ENCODE data around the gene RAB34.

The RAB34 gene

DNA sequence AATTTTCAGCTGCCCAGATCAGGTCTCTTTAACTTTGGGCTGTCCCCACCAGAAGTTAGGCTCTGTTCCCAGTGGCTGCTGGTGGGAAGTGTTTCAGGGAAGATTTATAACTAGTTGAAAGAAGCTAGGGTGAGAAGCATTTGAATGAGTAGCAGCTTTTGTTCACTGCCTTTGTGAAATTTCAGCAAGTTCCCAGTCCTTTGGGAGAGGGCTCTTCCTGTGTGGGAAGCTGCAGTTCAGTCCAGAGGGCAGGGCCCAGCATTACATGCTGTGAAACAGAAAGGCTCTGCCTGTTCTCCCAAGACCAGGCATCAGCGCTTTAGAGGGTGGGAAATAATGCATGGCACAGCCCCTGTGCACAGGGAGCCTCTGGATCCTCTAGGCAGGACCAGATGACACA, 23.8 kb downstream of the RAB34 start:
- no peak for TF ChIP-seq EZH2phosphoT487 (IDR thresholded peaks at IDR 0.05; ENCODE audit: borderline replicate concordance, low read length)
- H3K36me3 ChIP-seq (ENCODE audit: control insufficient read depth, low read length), result peaks cover 80% of the 10 kb centered on the region
- no peaks in the 10 kb centered on the region for H3K79me2 ChIP-seq (ENCODE audit: control insufficient read depth, low read length)
- no peak overlapping the region for H3K4me3 ChIP-seq (ENCODE audit: low read length)
- H3K4me2 ChIP-seq (ENCODE audit: low read length), result no peak overlapping the region
- H3K27ac ChIP-seq (ENCODE audit: low read depth, low read length), result no peak overlapping the region
- H3K27me3 ChIP-seq (ENCODE audit: control insufficient read depth, low read length), result no peaks in the 10 kb centered on the region
- H3K9me3 ChIP-seq (ENCODE audit: control insufficient read depth, insufficient read depth, low read length), result no peaks in the 10 kb centered on the region
- no peaks in the 10 kb centered on the region for H3F3A ChIP-seq (ENCODE audit: control insufficient read depth, insufficient read depth)
- H4K20me1 ChIP-seq (ENCODE audit: control insufficient read depth, insufficient read depth, low read depth, low read length), result no peaks in the 10 kb centered on the region
- no peaks in the 10 kb centered on the region for H3K4me1 ChIP-seq (ENCODE audit: control insufficient read depth, low read length)
- no peaks in the 10 kb centered on the region for H3K9me2 ChIP-seq (replicated peaks; ENCODE audit: control insufficient read depth, low read length)

DNA sequence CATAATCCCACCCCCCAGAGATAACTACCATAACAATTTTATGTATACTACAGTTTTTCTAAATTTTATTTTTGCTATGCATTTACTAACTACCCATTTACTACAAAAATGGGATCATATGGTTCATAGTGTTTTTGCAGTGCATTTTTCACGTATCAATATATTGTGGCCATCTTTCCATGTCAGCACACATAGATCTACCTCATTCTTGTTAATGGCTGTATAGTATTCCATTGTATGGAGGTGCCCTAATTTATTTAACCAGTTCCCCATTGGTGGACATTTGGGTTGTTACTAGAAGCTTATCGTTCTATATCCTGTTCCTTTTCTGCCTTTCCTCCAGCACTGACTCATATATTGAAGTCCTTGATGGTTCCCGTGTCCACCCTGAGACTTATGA, 28.7 kb downstream of the RAB34 start:
- Histone ChIP-seq H3K9me2 (replicated peaks; ENCODE audit: control insufficient read depth, low read length) (no peaks in the 10 kb centered on the region), H3K9me3 (ENCODE audit: control insufficient read depth, insufficient read depth, low read length) (no peaks in the 10 kb centered on the region), H3K36me3 (ENCODE audit: control insufficient read depth, low read length) (peaks cover 77% of the 10 kb centered on the region), H3K4me1 (ENCODE audit: control insufficient read depth, low read length) (no peaks in the 10 kb centered on the region), H3K27ac (ENCODE audit: low read depth, low read length) (no peak overlapping the region), H3F3A (ENCODE audit: control insufficient read depth, insufficient read depth) (no peaks in the 10 kb centered on the region), H3K4me3 (ENCODE audit: low read length) (no peak overlapping the region), H3K4me2 (ENCODE audit: low read length) (no peak overlapping the region), H3K27me3 (ENCODE audit: control insufficient read depth, low read length) (no peaks in the 10 kb centered on the region), H4K20me1 (ENCODE audit: control insufficient read depth, insufficient read depth, low read depth, low read length) (no peaks in the 10 kb centered on the region), H3K79me2 (ENCODE audit: control insufficient read depth, low read length) (no peaks in the 10 kb centered on the region)
- no peak for TF ChIP-seq EZH2phosphoT487 (IDR thresholded peaks at IDR 0.05; ENCODE audit: borderline replicate concordance, low read length)
- TF ChIP-seq, protein P1, sequence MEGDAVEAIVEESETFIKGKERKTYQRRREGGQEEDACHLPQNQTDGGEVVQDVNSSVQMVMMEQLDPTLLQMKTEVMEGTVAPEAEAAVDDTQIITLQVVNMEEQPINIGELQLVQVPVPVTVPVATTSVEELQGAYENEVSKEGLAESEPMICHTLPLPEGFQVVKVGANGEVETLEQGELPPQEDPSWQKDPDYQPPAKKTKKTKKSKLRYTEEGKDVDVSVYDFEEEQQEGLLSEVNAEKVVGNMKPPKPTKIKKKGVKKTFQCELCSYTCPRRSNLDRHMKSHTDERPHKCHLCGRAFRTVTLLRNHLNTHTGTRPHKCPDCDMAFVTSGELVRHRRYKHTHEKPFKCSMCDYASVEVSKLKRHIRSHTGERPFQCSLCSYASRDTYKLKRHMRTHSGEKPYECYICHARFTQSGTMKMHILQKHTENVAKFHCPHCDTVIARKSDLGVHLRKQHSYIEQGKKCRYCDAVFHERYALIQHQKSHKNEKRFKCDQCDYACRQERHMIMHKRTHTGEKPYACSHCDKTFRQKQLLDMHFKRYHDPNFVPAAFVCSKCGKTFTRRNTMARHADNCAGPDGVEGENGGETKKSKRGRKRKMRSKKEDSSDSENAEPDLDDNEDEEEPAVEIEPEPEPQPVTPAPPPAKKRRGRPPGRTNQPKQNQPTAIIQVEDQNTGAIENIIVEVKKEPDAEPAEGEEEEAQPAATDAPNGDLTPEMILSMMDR (IDR thresholded peaks at IDR 0.05; ENCODE audit: low read depth, low read length, poor library complexity, severe bottlenecking), result no peak

DNA sequence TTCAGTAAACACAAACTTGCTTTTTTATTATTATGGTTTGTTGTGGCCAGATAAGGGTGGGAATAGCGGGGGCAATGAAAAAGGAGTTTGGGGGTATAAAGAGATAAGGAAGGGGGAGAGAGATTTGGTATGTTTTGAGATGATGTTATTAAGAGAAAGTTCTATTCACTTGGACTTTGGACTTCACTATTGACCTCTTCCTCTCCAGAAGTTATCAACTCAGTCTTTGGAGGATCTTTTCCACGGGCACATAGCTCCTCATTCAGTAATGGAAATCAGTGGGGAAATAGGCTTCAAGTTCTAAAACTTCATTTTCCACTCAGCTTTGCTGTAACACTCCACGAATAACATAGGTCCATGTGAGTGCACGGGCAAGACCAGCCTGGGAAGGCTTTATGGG, 29.2 kb downstream of the RAB34 start:
- H3K4me3 ChIP-seq (ENCODE audit: low read length), result no peak overlapping the region
- no peak overlapping the region for H3K27ac ChIP-seq (ENCODE audit: low read depth, low read length)
- H3K4me2 ChIP-seq (ENCODE audit: low read length), result no peak overlapping the region
- H4K20me1 ChIP-seq (ENCODE audit: control insufficient read depth, insufficient read depth, low read depth, low read length), result no peaks in the 10 kb centered on the region
- no peaks in the 10 kb centered on the region for H3F3A ChIP-seq (ENCODE audit: control insufficient read depth, insufficient read depth)
- TF ChIP-seq EZH2phosphoT487 (IDR thresholded peaks at IDR 0.05; ENCODE audit: borderline replicate concordance, low read length), result no peak
- TF ChIP-seq, protein P1 (IDR thresholded peaks at IDR 0.05; ENCODE audit: low read depth, low read length, poor library complexity, severe bottlenecking), result no peak
- H3K9me2 ChIP-seq (replicated peaks; ENCODE audit: control insufficient read depth, low read length), result no peaks in the 10 kb centered on the region
- no peaks in the 10 kb centered on the region for H3K27me3 ChIP-seq (ENCODE audit: control insufficient read depth, low read length)
- no peaks in the 10 kb centered on the region for H3K4me1 ChIP-seq (ENCODE audit: control insufficient read depth, low read length)
- H3K79me2 ChIP-seq (ENCODE audit: control insufficient read depth, low read length), result no peaks in the 10 kb centered on the region
- H3K36me3 ChIP-seq (ENCODE audit: control insufficient read depth, low read length), result peaks cover 74% of the 10 kb centered on the region
- H3K9me3 ChIP-seq (ENCODE audit: control insufficient read depth, insufficient read depth, low read length), result no peaks in the 10 kb centered on the region

DNA sequence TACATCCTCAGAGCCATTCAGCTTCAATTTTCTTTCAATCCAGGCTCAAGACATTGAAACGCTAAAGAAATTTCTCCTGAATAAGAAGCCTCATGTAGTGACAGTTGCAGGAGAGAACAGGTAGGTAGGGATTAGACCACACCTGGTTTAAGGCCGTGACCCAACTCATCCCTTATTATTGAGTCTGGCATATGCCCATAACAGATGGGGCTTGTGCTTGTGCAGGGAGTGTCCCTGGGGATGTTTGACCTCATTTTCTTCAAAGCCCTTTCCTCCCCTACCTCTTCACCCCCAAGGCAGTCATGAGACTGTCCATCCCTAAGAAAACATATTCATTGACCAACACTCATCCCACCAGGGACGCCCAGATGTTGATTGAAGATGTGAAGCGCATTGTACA, 31.4 kb downstream of the RAB34 start:
- H3K9me3 ChIP-seq (ENCODE audit: control insufficient read depth, insufficient read depth, low read length), result no peaks in the 10 kb centered on the region
- H3K27me3 ChIP-seq (ENCODE audit: control insufficient read depth, low read length), result no peaks in the 10 kb centered on the region
- no peaks in the 10 kb centered on the region for H4K20me1 ChIP-seq (ENCODE audit: control insufficient read depth, insufficient read depth, low read depth, low read length)
- H3K4me3 ChIP-seq (ENCODE audit: low read length), result no peak overlapping the region
- H3F3A ChIP-seq (ENCODE audit: control insufficient read depth, insufficient read depth), result no peaks in the 10 kb centered on the region
- H3K4me2 ChIP-seq (ENCODE audit: low read length), result no peak overlapping the region
- no peaks in the 10 kb centered on the region for H3K9me2 ChIP-seq (replicated peaks; ENCODE audit: control insufficient read depth, low read length)
- no peaks in the 10 kb centered on the region for H3K79me2 ChIP-seq (ENCODE audit: control insufficient read depth, low read length)
- no peak overlapping the region for H3K27ac ChIP-seq (ENCODE audit: low read depth, low read length)
- H3K4me1 ChIP-seq (ENCODE audit: control insufficient read depth, low read length), result no peaks in the 10 kb centered on the region
- no peak for TF ChIP-seq EZH2phosphoT487 (IDR thresholded peaks at IDR 0.05; ENCODE audit: borderline replicate concordance, low read length)
- TF ChIP-seq, protein P1 (IDR thresholded peaks at IDR 0.05; ENCODE audit: low read depth, low read length, poor library complexity, severe bottlenecking), result no peak
- H3K36me3 ChIP-seq (ENCODE audit: control insufficient read depth, low read length), result peaks cover 94% of the 10 kb centered on the region
